Neutrophil (primary cell): ENCODE data around the gene CROCC2.

Source experiments
- H3K27ac ChIP-seq: fragments of 200-600 bp; sonication (generic); 2 replicates; pipeline ENCODE4 v1.5.1; 2016; ENCODE audit warnings: mild to moderate bottlenecking, moderate library complexity
- H3K27me3 ChIP-seq: fragments of 200-600 bp; sonication (generic); 2 replicates; pipeline ENCODE4 v1.6.0; 2016; ENCODE audit warnings: mild to moderate bottlenecking
- H3K36me3 ChIP-seq: fragments of 200-600 bp; sonication (generic); 2 replicates; pipeline ENCODE4 v1.5.1; 2017
- H3K4me1 ChIP-seq, 2 experiments: fragments of 200-600 bp in 1 of 2; sonication (generic) in 1 of 2; 1 replicate in 1 of 2; 2 replicates in 1 of 2; pipeline versions ENCODE4 v1.5.1 to v1.6.1; 2013 to 2016; ENCODE audit warnings: low read depth in 1 of 2, low read length in 1 of 2, mild to moderate bottlenecking in 1 of 2, moderate library complexity in 1 of 2; ENCODE audit not compliant: control insufficient read depth in 1 of 2, insufficient read depth in 1 of 2
- H3K4me3 ChIP-seq, 2 experiments: fragments of 200-600 bp in 1 of 2; sonication (generic) in 1 of 2; 1 replicate in 1 of 2; 2 replicates in 1 of 2; pipeline ENCODE4 v1.5.1; 2013 to 2016; ENCODE audit warnings: low read depth in 1 of 2, low read length in 1 of 2, mild to moderate bottlenecking in 1 of 2, moderate library complexity in 1 of 2
- H3K9me3 ChIP-seq: fragments of 200-600 bp; sonication (generic); 2 replicates; pipeline ENCODE4 v1.5.1; 2016
- CTCF ChIP-seq: fragments of 200-600 bp; sonication (generic); IDR thresholded peaks from 2 replicates; pipeline ENCODE4 v1.5.1; 2016; ENCODE audit warnings: antibody characterized with exemption

CROCC2 gene

GRCh38 chr2:241020201-241020600 lies 114.1 kb downstream of the CROCC2 start:
- no peak for TF ChIP-seq CTCF
- H3K4me1 ChIP-seq: no peaks in the 10 kb centered on the region
- H3K9me3 ChIP-seq: peaks cover 4% of the 10 kb centered on the region
- H3K4me3 ChIP-seq: no peak overlapping the region
- H3K27me3 ChIP-seq: no peaks in the 10 kb centered on the region
- H3K27ac ChIP-seq: no peak overlapping the region
- H3K36me3 ChIP-seq: no peaks in the 10 kb centered on the region

- Histone ChIP-seq H3K27me3 (no peaks in the 10 kb centered on the region), H3K4me1 (no peaks in the 10 kb centered on the region), H3K9me3 (peaks cover 4% of the 10 kb centered on the region), H3K27ac (no peak overlapping the region), H3K36me3 (no peaks in the 10 kb centered on the region), H3K4me3 (no peak overlapping the region)
- no peak for TF ChIP-seq CTCF
Measured at GRCh38 chr2:241020629-241021190, 114.6 kb downstream of the CROCC2 start.

GRCh38 chr2:241025639-241026038 lies 119.5 kb downstream of the CROCC2 start:
- no peaks in the 10 kb centered on the region for H3K4me1 ChIP-seq
- no peaks in the 10 kb centered on the region for H3K27me3 ChIP-seq
- no peak overlapping the region for H3K4me3 ChIP-seq
- no peaks in the 10 kb centered on the region for H3K36me3 ChIP-seq
- H3K27ac ChIP-seq: no peak overlapping the region
- no peak for TF ChIP-seq CTCF
- H3K9me3 ChIP-seq: peaks cover 4% of the 10 kb centered on the region

- Histone ChIP-seq H3K36me3 (no peaks in the 10 kb centered on the region), H3K4me1 (no peaks in the 10 kb centered on the region), H3K9me3 (peaks cover 4% of the 10 kb centered on the region), H3K27me3 (no peaks in the 10 kb centered on the region), H3K4me3 (no peak overlapping the region), H3K27ac (no peak overlapping the region)
- TF ChIP-seq CTCF: no peak
Measured at GRCh38 chr2:241029599-241030332, 123.6 kb downstream of the CROCC2 start.

GRCh38 chr2:241030333-241030680 lies 124.2 kb downstream of the CROCC2 start:
- no peaks in the 10 kb centered on the region for H3K4me1 ChIP-seq
- no peak for TF ChIP-seq CTCF
- peaks cover 5% of the 10 kb centered on the region for H3K27me3 ChIP-seq
- no peak overlapping the region for H3K27ac ChIP-seq
- H3K4me3 ChIP-seq: no peak overlapping the region
- H3K36me3 ChIP-seq: no peaks in the 10 kb centered on the region
- H3K9me3 ChIP-seq: no peaks in the 10 kb centered on the region
